HG02571 (cell line): Measurements from ENCODE around the gene SUGCT.

Experiments
- ATAC-seq: cut with Tn5 transposase; IDR thresholded peaks from one replicate; pipeline ENCODE4 v1.9.1; 2021; ENCODE audit warnings: mild to moderate bottlenecking, moderate library complexity; ENCODE audit not compliant: unreplicated experiment

The SUGCT gene

DNA sequence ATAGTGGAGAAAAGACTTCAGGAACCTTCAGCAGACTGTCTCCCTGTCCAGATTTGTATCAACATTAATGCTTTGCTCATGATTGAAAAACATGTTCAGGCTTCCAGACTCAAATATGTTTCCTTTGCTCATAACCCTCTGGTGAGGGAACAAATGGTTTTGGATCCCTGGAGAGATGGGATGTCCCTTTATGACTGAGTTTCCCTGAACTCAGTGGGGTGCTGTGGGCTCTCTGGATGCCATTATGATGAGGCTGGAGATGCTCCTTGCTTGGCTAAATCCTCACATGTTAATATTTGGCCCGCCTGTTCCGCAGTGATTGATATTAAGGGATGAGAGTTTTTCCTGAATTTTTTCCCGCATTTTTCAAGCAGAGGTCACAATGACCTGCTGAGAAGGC, 749.4 kb downstream of the SUGCT start:
- no peak for ATAC-seq

DNA sequence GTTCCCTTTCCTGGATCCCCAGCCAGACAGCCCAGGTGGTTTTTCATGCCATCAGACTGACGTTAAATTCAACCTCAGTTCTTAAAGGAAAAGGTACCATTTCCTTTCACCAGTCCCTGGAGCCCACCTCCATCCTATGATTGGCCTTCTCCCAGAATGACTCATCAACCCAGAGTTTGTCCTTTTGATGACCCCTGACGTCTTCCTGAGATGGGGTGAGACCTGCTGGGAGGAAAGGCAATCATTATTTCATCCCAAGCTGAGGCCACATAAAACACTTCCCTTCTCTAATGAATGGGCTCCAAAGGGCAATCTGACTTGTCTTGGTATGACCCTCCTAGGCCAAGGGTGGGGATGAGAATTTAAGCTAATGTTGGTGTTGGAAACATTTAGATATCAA, 750.7 kb downstream of the SUGCT start:
- no peak for ATAC-seq

DNA sequence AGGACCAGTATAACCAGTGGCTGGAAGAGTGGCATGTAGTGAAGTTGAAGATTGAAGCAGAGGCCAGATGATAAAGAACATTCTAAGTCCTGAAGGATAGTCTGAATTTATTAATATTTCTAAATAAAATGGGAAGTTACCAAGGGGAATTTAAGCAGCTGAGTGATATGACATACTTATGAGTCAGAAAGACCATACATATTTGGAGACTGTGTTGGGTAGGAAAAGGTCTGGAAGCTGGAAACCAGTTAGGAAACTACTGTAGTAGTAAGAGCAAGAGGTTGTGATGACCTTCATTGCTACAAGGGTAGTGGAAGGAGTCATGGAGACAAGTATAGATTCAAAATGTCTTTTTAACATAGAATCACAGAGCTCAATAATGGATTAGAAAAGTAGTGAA, 752.3 kb downstream of the SUGCT start:
- ATAC-seq = no peak

DNA sequence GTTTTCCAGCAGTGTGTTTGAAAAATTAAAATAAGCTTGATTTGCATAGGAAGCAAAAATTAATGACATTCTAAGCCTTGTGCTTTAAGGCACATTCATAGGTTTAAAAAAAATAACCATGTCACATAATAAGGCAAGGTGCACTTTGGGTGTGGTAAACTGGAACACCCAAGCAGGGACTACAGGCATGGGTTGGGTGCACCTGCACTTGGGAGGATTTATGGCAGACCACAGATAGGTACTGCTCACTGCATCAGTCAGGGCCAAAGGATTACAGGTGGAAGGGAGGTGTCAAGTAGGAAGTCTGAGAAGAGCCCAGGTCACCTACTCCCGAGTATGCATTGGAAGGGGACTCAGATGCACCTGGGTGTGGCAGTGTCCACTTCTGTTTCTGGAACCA, 753.7 kb downstream of the SUGCT start:
- no peak for ATAC-seq

DNA sequence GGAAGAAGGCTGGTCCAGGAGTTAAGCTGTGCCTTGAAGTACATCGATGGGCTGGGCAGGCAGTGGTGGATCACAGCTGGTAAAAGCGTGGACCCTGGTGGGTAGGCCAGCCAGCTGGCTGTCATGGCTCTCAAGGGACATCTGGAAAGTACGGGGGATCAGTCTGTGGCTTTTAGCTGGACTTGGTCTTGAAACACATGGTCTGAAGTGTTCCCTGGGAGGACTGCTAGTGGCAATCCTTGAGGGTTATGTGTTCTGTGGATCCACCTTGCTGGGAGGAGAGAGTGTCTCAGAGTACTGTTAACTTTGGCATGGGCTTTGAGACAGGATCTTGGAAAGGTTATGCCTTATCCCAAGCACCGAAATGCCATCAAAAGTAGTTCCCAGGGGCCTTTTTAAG, 754.3 kb downstream of the SUGCT start:
- no peak for ATAC-seq

DNA sequence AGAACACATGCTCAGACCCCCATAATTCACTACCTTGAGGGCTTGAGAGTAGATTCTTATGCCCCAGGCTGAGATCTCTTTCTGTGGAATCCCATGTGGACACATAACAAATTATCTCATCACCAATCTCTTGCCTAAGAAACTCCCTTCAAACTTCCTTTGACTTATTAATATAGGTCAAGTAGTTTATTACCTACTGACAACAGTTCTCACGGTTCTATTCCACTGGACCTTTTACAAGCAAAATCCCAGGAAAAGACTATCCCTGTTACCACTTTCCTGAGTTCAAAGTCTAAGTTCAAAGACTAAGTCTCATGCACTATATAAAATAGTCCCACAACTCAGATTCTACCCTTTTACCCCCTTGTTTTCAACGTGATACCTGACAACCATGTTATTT, 754.7 kb downstream of the SUGCT start:
- no peak for ATAC-seq

DNA sequence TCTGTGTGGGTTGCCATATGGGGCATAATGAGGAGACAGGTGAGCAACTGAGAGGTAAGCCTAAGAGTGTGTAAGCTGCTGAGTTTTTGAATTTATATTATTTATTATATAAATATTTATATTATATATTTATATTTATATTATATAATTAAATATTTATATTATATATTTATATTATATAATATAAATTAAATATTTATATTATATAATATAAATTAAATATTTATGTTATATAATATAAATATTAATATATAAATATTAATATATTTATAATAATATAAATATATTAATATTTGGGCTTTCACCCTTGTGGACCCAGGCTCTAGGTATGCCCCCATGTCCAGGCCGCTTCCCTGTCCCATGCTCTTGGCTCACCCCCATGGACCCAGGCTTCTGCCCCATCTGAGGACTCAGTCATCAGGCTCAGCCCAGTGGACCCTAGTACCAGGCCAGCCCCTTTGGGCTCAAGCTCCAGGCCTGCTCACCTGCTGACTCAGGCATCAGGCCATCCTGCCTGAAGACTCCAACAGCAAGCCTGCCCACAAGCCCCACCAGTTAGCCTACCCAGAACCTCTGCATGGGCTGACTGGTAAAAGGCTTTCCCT, 755.4 kb downstream of the SUGCT start:
- ATAC-seq = no peak

DNA sequence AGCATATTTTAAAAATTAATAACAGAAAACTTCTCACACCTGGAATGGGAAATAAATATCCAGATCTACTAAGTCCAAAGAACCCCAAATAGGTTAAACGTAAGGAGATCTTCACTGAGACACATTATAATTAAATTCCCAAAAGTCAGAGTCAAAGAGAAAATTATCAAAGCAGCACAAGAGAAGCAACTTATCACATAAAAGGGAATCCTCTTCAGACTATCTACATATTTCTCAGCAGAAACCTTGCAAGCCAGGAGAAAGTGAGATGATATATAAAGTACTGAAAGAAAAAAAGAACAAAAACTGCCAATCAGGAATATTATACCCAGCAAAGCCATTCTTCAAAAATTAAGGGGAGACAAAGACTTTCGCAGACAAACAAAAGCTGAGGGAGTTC, 756.4 kb downstream of the SUGCT start:
- ATAC-seq = no peak

DNA sequence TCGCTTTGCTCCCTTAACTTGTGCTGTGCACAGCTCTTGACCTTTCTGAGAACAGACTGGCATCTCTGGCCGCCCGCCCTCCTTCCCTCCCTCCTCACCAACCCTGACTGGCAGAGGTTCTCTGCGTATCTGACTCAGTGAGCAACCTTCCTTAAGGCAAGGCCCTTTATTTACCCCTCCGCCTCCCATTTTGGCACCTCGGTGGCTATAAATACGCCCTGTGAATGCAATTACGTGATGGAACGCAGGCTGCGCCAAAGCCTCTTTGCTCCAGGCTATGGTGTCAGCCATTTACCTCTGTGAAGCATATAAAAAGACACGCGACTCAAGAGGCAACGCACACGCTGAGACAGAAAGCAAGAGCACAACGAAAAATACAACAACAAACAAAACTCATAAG, 764.3 kb downstream of the SUGCT start:
- ATAC-seq = no peak

DNA sequence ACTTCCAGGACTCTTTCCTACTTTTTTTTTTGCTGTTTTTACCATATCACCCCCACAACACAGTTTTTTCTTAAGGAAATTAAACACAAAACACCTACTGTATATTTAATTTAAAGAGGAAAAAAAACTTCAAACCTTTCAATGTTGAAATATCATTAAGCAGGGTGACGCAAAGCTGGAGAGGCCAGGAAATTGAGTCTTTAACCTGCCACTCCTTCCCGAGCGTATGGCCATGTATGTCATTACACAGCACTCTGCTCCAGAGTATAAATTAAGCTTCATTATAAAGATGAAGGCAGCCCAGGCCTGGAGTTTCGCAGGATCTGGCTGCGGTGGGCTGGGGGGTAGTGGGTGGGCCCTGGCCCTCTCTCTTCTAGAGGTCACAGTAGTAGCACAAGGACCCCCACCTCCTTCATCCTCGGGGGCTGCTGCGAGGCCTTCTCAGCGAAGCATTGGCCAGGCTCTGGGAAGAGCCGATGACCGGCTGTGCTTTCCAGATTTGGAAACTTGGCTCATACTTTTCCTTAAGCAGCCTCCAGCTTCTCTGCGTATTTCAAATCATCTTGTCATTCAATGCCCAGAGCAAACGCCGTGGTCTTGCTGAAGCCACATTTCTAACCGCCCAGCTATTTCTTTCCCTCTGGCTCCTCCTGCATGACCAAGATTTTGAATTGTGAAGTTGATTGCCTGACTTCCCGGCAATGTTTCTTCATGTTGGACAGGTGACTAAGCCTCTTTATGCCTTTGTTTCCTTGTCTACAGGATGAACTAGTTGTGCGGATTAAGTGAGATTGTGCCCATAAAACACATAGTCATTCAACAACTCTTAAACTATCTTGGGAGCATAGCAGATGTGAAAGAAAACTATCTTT, 765.1 kb downstream of the SUGCT start:
- no peak for ATAC-seq

DNA sequence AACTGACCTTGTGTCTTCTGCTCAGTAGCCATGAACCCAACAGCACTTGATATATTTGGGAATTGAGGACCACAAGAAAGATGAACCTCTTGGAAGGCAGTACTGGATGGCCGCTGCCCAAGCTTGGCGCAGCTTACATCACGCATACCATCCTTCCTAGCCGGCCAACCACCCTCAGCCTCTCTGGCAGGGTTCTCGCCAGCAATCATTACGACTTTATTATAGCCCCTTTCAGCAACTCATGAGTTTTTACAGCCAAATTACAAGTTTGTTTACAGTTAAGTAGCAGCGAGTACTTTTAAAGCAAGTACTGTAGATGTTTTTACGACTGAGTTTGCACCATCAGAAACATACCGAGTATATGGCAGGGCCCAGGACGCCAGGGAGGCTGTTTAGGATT, 769.1 kb downstream of the SUGCT start:
- no peak for ATAC-seq

DNA sequence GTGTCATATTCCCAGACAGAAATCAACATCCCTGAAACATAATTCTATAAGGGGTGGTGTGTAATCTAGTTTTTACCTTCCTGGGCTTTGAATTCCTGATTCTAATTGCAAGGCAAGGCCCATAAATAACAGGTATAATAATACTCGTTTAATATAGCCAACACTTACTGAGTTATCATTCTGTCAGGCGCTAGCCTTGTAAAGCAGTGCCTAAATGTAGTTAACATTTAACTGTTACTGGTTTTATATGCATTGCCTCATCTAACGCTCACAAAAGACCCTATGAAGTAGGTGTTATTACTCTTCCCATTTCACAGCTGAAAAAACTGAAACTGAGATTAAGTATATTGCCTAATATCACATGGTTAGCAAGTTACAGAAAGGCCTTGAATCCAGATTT, 772.5 kb downstream of the SUGCT start:
- no peak for ATAC-seq

DNA sequence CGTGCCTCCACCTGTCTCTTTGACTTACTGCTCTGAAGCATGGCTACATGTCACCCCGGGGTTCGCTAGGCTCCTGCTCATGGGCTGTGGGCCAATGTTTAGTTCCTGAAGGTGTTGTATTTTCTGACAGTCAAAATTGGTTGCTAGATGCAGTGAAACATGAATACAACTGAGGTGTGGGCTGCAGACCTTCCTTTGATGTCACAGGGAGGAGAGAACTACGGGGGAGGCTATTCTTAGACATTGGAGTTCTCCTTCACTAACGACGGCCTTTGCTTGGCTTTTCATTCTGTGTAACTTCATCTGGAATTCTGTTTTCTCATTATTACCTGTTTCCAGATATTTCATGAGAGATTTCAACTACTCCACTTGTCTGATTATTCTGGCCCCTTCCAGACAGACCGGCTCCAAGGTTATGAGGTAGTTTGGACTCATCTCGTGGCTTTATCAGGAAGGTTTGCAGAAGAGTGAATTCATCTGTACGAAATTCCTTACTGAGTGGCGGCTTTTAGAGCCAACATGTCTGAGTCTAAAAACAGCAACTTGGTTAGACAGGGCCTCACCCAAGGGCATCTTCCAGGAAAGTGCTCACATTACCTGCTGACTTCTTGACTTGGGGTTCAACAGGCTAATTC, 774.7 kb downstream of the SUGCT start:
- ATAC-seq = no peak
